K562 (cell line): ENCODE data around the gene SCN7A. TPM values are rescaled to one million over a fixed set of nuclear protein-coding genes. Genes with fewer than 3 reads are reported as not detected.
A peak's percentile ranks its signal among the peaks of the same experiment; 100 is the strongest.

ENCODE experiments used
- BDP1 ChIP-seq: IDR thresholded peaks from 3 replicates; pipeline ENCODE4 v1.6.1; 2011; ENCODE audit not compliant: insufficient read length, insufficient read depth
- CBFA2T3 ChIP-seq: fragments of 450-650 bp; IDR thresholded peaks from 2 replicates; pipeline ENCODE4 v1.6.1; 2017
- CBFB ChIP-seq: sonication (generic); formaldehyde crosslinking; IDR thresholded peaks from 2 replicates; pipeline ENCODE4 v1.4.0; 2020; ENCODE audit warnings: mild to moderate bottlenecking, missing genetic modification reagents
- CBX8 ChIP-seq: fragments of 200-600 bp; sonication (generic); IDR thresholded peaks from 2 replicates; pipeline ENCODE4 v1.6.1; 2012; ENCODE audit warnings: borderline replicate concordance, mixed run types, low read depth, mild to moderate bottlenecking, moderate library complexity, mixed read lengths, low read length, control low read depth, inconsistent platforms; ENCODE audit not compliant: poor library complexity, severe bottlenecking; ENCODE audit errors: extremely low read depth
- CC2D1A ChIP-seq: fragments of 450-650 bp; IDR thresholded peaks from 2 replicates; pipeline ENCODE4 v1.6.1; 2017; ENCODE audit warnings: mild to moderate bottlenecking
- CCNT2 ChIP-seq: IDR thresholded peaks from 2 replicates; pipeline ENCODE4 v1.6.1; 2011; ENCODE audit warnings: borderline replicate concordance, low read depth, mild to moderate bottlenecking, moderate library complexity, mixed read lengths, low read length; ENCODE audit not compliant: insufficient read length; ENCODE audit errors: extremely low read depth
- CXXC5 ChIP-seq: fragments of 250-450 bp; sonication (Bioruptor Pico); IDR thresholded peaks from 2 replicates; pipeline ENCODE4 v1.8.0; 2022; ENCODE audit warnings: inconsistent platforms, mild to moderate bottlenecking, moderate library complexity
- ELK3 ChIP-seq: fragments of 450-650 bp; formaldehyde crosslinking; IDR thresholded peaks from 2 replicates; pipeline ENCODE4 v1.4.0; 2020; ENCODE audit warnings: mild to moderate bottlenecking
- EP300 ChIP-seq: IDR thresholded peaks from 2 replicates; pipeline ENCODE4 v1.6.1; 2012; ENCODE audit warnings: low read length, improper control_type of control experiment
- HDGF ChIP-seq: fragments of 450-650 bp; IDR thresholded peaks from 2 replicates; pipeline ENCODE4 v1.6.1; 2016
- LEF1 ChIP-seq: fragments of 450-650 bp; IDR thresholded peaks from 2 replicates; pipeline ENCODE4 v1.6.1; 2016; ENCODE audit warnings: mild to moderate bottlenecking
- MBD1 ChIP-seq: fragments of 250-450 bp; sonication (Bioruptor Pico); IDR thresholded peaks from 2 replicates; pipeline ENCODE4 v1.8.0; 2022; ENCODE audit warnings: inconsistent platforms
- MEF2A ChIP-seq: IDR thresholded peaks from 2 replicates; pipeline ENCODE4 v1.6.1; 2011; ENCODE audit warnings: low read depth, mild to moderate bottlenecking, low read length, moderate library complexity; ENCODE audit not compliant: control insufficient read depth
- NCOR1 ChIP-seq: fragments of 450-650 bp; IDR thresholded peaks from 2 replicates; pipeline ENCODE4 v1.6.1; 2016; ENCODE audit warnings: mild to moderate bottlenecking, moderate library complexity
- RB1 ChIP-seq: fragments of 450-650 bp; IDR thresholded peaks from 2 replicates; pipeline ENCODE4 v1.6.1; 2017; ENCODE audit warnings: low read depth, mild to moderate bottlenecking
- RBM25 ChIP-seq: fragments of 200-400 bp; formaldehyde crosslinking; IDR thresholded peaks from 2 replicates; pipeline ENCODE4 v1.6.1; 2018; ENCODE audit warnings: low read length, low read depth, moderate library complexity; ENCODE audit not compliant: severe bottlenecking
- SPI1 ChIP-seq: IDR thresholded peaks from 2 replicates; pipeline ENCODE4 v1.6.1; 2011; ENCODE audit warnings: low read depth, low read length, control low read depth, borderline replicate concordance
- TAF1 ChIP-seq: IDR thresholded peaks from 2 replicates; pipeline ENCODE4 v1.6.1; 2011; ENCODE audit warnings: mild to moderate bottlenecking, low read length, moderate library complexity; ENCODE audit not compliant: insufficient read depth, control insufficient read depth, severe bottlenecking; ENCODE audit errors: extremely low read depth
- TFAP4 ChIP-seq: sonication (generic); formaldehyde crosslinking; IDR thresholded peaks from 2 replicates; pipeline ENCODE4 v1.8.0; 2022; ENCODE audit warnings: missing genetic modification reagents, mild to moderate bottlenecking, moderate library complexity, borderline replicate concordance
- XRCC5 ChIP-seq: fragments of 200-400 bp; formaldehyde crosslinking; IDR thresholded peaks from 2 replicates; pipeline ENCODE4 v1.6.1; 2017; ENCODE audit warnings: low read depth, mild to moderate bottlenecking, low read length
- ZFP1 ChIP-seq: fragments of 450-650 bp; formaldehyde crosslinking; IDR thresholded peaks from 2 replicates; pipeline ENCODE4 v1.4.0; 2020; ENCODE audit warnings: mild to moderate bottlenecking, mixed read lengths
- ZNF175 ChIP-seq: fragments of 200-800 bp; sonication (Bioruptor generic); IDR thresholded peaks from 2 replicates; pipeline ENCODE4 v1.6.1; 2016; ENCODE audit warnings: low read depth, mild to moderate bottlenecking, missing genetic modification characterization, missing compliant biosample characterization
- ZNF239 ChIP-seq: fragments of 250-450 bp; sonication (Bioruptor Pico); IDR thresholded peaks from 2 replicates; pipeline ENCODE4 v1.4.0; 2020; ENCODE audit warnings: mild to moderate bottlenecking
- ZNF561 ChIP-seq: fragments of 450-650 bp; formaldehyde crosslinking; conservative IDR thresholded peaks from 2 replicates; pipeline ENCODE4 v1.4.0; 2020; ENCODE audit warnings: mild to moderate bottlenecking, moderate library complexity
- ZNF584 ChIP-seq: fragments of 200-800 bp; sonication (Bioruptor generic); IDR thresholded peaks from 2 replicates; pipeline ENCODE4 v1.6.1; 2016; ENCODE audit warnings: low read depth, mild to moderate bottlenecking, missing genetic modification characterization, missing compliant biosample characterization
- polyA plus RNA-seq, 8 experiments: library from polyadenylated mRNA; depleted of rRNA in 4 of 8; stranded (reverse) in 5 of 8; unstranded in 3 of 8; fragments of >200 nt; fragmentation: Nextera tagmentation in 2 of 8; fragmentation: Illumina TruSeq in 1 of 8; extraction: Ambion mirVana in 2 of 8; extraction: Trizol in 1 of 8; gene quantifications; 2 replicates each; pipeline versions ENCODE4 v1.2.1 to v1.2.3, GENCODE V29; 2011 to 2014; ENCODE audit warnings: inconsistent platforms in 1 of 8, missing spikeins in 1 of 8
- total RNA-seq, 7 experiments: library from RNA; depleted of rRNA in 6 of 7; stranded (reverse); fragments of >200 nt in 6 of 7; fragmentation: Illumina TruSeq in 2 of 7; extraction: Trizol in 2 of 7; gene quantifications; 2 replicates each; pipeline versions ENCODE4 v1.2.1 to v1.2.3, GENCODE V29; 2011 to 2021; ENCODE audit warnings: low replicate concordance in 1 of 7

The SCN7A gene
- total and polyA plus RNA-seq, 9 of the 15 experiments (the other 6 are each of a cell fraction or from before 2014, with no cell fraction given) = under 0.01 to 0.05 (median 0.03) TPM; not detected in 3

- no peak for TF ChIP-seq RB1
- TF ChIP-seq CBFA2T3 = no peak
- TF ChIP-seq MEF2A = no peak
- TF ChIP-seq ZNF561 (CRISPR knock-in tag) = no peak
- TF ChIP-seq NCOR1 = no peak
- TF ChIP-seq RBM25 = no peak
- TF ChIP-seq ELK3 (CRISPR knock-in tag) = no peak
- no peak for TF ChIP-seq CCNT2
- TF ChIP-seq ZFP1 (CRISPR knock-in tag) = no peak
- TF ChIP-seq HDGF = no peak
- TF ChIP-seq ZNF584 = peak; percentile 95; the same call in 1 of the 2 replicates
- TF ChIP-seq XRCC5 = no peak
- no peak for TF ChIP-seq CBFB (CRISPR knock-in tag)
- TF ChIP-seq ZNF175 (CRISPR knock-in tag) = peak; percentile 97
- TF ChIP-seq BDP1 = no peak
- no peak for TF ChIP-seq SPI1
- TF ChIP-seq MBD1 (CRISPR knock-in tag) = no peak
- TF ChIP-seq LEF1 = no peak; the same call in 1 of the 2 replicates
- TF ChIP-seq CC2D1A = no peak
- no peak for TF ChIP-seq CBX8
- TF ChIP-seq ZNF239 (CRISPR knock-in tag) = no peak
- TF ChIP-seq EP300 = peak; percentile 79
- TF ChIP-seq CXXC5 (CRISPR knock-in tag) = no peak
- no peak for TF ChIP-seq TFAP4 (CRISPR knock-in tag)
- TF ChIP-seq TAF1 = no peak
Observed at GRCh38 chr2:166410828-166411472, 83.1 kb downstream of the SCN7A start (continued).
